IMR-90 (cell line): ENCODE measurements around the gene FAM124A. TPM values are rescaled to one million over a fixed set of nuclear protein-coding genes. Genes with fewer than 3 reads are reported as not detected.

Experiments
- ATAC-seq: fragments of 200-7000 bp; cut with Tn5 transposase; 2 replicates; pipeline ENCODE4 v1.9.1; 2020; ENCODE audit warnings: low read depth, mild to moderate bottlenecking, moderate library complexity
- BruUV-seq: library from RNA; stranded (reverse); fragments of 400-500 nt; replicated peaks from 2 replicates; lab custom pipeline; 2021; lab: Mats Ljungman, UMichigan
- CTCF ChIA-PET: fragments of 300-600 bp; formaldehyde crosslinking; extraction: SDS; loops from one replicate; lab custom pipeline; 2021; ENCODE audit warnings: antibody characterized with exemption; lab: Yijun Ruan, JAX
- POLR2A ChIA-PET: fragments of 300-600 bp; sonication (Branson Sonifier 250); formaldehyde crosslinking; loops from one replicate; lab custom pipeline; 2022; ENCODE audit warnings: antibody characterized with exemption; ENCODE audit not compliant: unreplicated experiment; lab: Charles Lee
- DNase-seq: peaks from one replicate; pipeline ENCODE4 v3.0.0; 2013
- H2AFZ ChIP-seq: replicated peaks from 2 replicates; pipeline ENCODE3; 2013; ENCODE audit warnings: low read length, mild to moderate bottlenecking; ENCODE audit not compliant: poor library complexity
- H2AK5ac ChIP-seq: 2 replicates; pipeline ENCODE4 v1.6.1; 2013; ENCODE audit warnings: low read depth, low read length, inconsistent platforms
- H2AK9ac ChIP-seq: replicated peaks from 2 replicates; pipeline ENCODE3; 2013; ENCODE audit warnings: mild to moderate bottlenecking, low read depth, low read length, moderate library complexity; ENCODE audit not compliant: poor library complexity
- H2BK120ac ChIP-seq: 2 replicates; pipeline ENCODE4 v1.6.1; 2013; ENCODE audit warnings: low read depth, low read length, inconsistent platforms
- H2BK15ac ChIP-seq: 3 replicates; pipeline ENCODE4 v1.6.1; 2013; ENCODE audit warnings: low read depth, low read length, inconsistent platforms
- H2BK20ac ChIP-seq: 2 replicates; pipeline ENCODE4 v1.6.1; 2013; ENCODE audit warnings: low read depth, mild to moderate bottlenecking, inconsistent platforms, low read length, moderate library complexity
- H2BK5ac ChIP-seq: 2 replicates; pipeline ENCODE4 v1.6.1; 2013; ENCODE audit warnings: mild to moderate bottlenecking, low read depth, low read length, inconsistent platforms; ENCODE audit not compliant: poor library complexity, severe bottlenecking
- H3K14ac ChIP-seq: replicated peaks from 2 replicates; pipeline ENCODE4 v1.6.1; 2013; ENCODE audit warnings: low read depth, low read length, inconsistent platforms
- H3K18ac ChIP-seq: 2 replicates; pipeline ENCODE4 v1.6.1; 2013; ENCODE audit warnings: low read depth, low read length, control low read depth
- H3K23ac ChIP-seq: 2 replicates; pipeline ENCODE4 v1.6.1; 2013; ENCODE audit warnings: low read depth, low read length, inconsistent platforms
- H3K27ac ChIP-seq: 2 replicates; pipeline ENCODE4 v1.5.1; 2013; ENCODE audit warnings: mild to moderate bottlenecking, control low read depth, low read length; ENCODE audit not compliant: insufficient read depth
- H3K27me3 ChIP-seq: 2 replicates; pipeline ENCODE4 v1.6.1; 2013; ENCODE audit warnings: low read length; ENCODE audit not compliant: control insufficient read depth, insufficient read depth
- H3K36me3 ChIP-seq: 2 replicates; pipeline ENCODE4 v1.6.1; 2013; ENCODE audit warnings: low read length, mixed read lengths; ENCODE audit not compliant: control insufficient read depth, insufficient read depth
- H3K4ac ChIP-seq: 2 replicates; pipeline ENCODE4 v1.6.1; 2013; ENCODE audit warnings: low read depth, low read length, inconsistent platforms
- H3K4me1 ChIP-seq: 2 replicates; pipeline ENCODE4 v1.6.1; 2013; ENCODE audit warnings: low read length, mixed read lengths; ENCODE audit not compliant: control insufficient read depth, insufficient read depth
- H3K4me2 ChIP-seq: 2 replicates; pipeline ENCODE4 v1.6.1; 2013; ENCODE audit warnings: low read depth, mild to moderate bottlenecking, control low read depth, low read length, moderate library complexity
- H3K4me3 ChIP-seq: 2 replicates; pipeline ENCODE4 v1.5.1; 2013; ENCODE audit warnings: low read depth, mild to moderate bottlenecking, control low read depth, low read length, moderate library complexity; ENCODE audit not compliant: insufficient read depth
- H3K56ac ChIP-seq: 2 replicates; pipeline ENCODE4 v1.6.1; 2013; ENCODE audit warnings: low read length, inconsistent platforms; ENCODE audit not compliant: insufficient read depth; ENCODE audit errors: extremely low read depth
- H3K79me1 ChIP-seq, 2 experiments: 2 replicates each; pipeline ENCODE4 v1.6.1; 2013; ENCODE audit warnings: low read length in 2 of 2, inconsistent platforms in 1 of 2, low read depth in 1 of 2
- H3K9ac ChIP-seq: 2 replicates; pipeline ENCODE4 v1.6.1; 2013; ENCODE audit warnings: low read depth, low read length, control low read depth
- H3K9me1 ChIP-seq: 2 replicates; pipeline ENCODE4 v1.6.1; 2013; ENCODE audit warnings: low read length, inconsistent platforms; ENCODE audit not compliant: insufficient read depth
- H3K9me3 ChIP-seq: 2 replicates; pipeline ENCODE4 v1.6.1; 2013; ENCODE audit warnings: low read length; ENCODE audit not compliant: control insufficient read depth, insufficient read depth
- H4K20me1 ChIP-seq: 2 replicates; pipeline ENCODE4 v1.6.1; 2013; ENCODE audit warnings: low read length, inconsistent platforms; ENCODE audit not compliant: insufficient read depth
- H4K5ac ChIP-seq: 2 replicates; pipeline ENCODE4 v1.6.1; 2013; ENCODE audit warnings: mild to moderate bottlenecking, low read depth, low read length, control low read depth
- H4K8ac ChIP-seq, 2 experiments: 2 replicates each; pipeline ENCODE4 v1.6.1; 2013; ENCODE audit warnings: low read depth in 2 of 2, low read length in 2 of 2, control low read depth in 1 of 2, inconsistent platforms in 1 of 2
- H4K91ac ChIP-seq: 2 replicates; pipeline ENCODE4 v1.6.1; 2013; ENCODE audit warnings: low read depth, low read length, inconsistent platforms; ENCODE audit not compliant: insufficient read depth
- BHLHE40 ChIP-seq: fragments of 150-350 bp; IDR thresholded peaks from 2 replicates; pipeline ENCODE4 v1.6.1; 2016; ENCODE audit warnings: mild to moderate bottlenecking, low read depth, low read length
- CEBPB ChIP-seq: IDR thresholded peaks from 2 replicates; pipeline ENCODE4 v1.6.1; 2012; ENCODE audit warnings: low read depth, low read length, improper control_type of control experiment
- CHD1 ChIP-seq: IDR thresholded peaks from 2 replicates; pipeline ENCODE4 v1.6.1; 2012; ENCODE audit warnings: low read depth, low read length, improper control_type of control experiment
- FOS ChIP-seq: fragments of 150-350 bp; IDR thresholded peaks from 2 replicates; pipeline ENCODE4 v1.6.1; 2016; ENCODE audit warnings: low read depth, low read length
- MAZ ChIP-seq: IDR thresholded peaks from 2 replicates; pipeline ENCODE4 v1.6.1; 2012; ENCODE audit warnings: low read depth, mild to moderate bottlenecking, low read length, improper control_type of control experiment, moderate library complexity, borderline replicate concordance
- MXI1 ChIP-seq: IDR thresholded peaks from 2 replicates; pipeline ENCODE4 v1.6.1; 2012; ENCODE audit warnings: low read depth, mild to moderate bottlenecking, low read length, moderate library complexity, borderline replicate concordance
- NFE2L2 ChIP-seq: fragments of 150-350 bp; IDR thresholded peaks from 2 replicates; pipeline ENCODE4 v1.6.1; 2016; ENCODE audit warnings: low read depth, mild to moderate bottlenecking, low read length
- POLR2A ChIP-seq: IDR thresholded peaks from 2 replicates; pipeline ENCODE4 v1.6.1; 2012; ENCODE audit warnings: mild to moderate bottlenecking, low read depth, low read length
- RAD21 ChIP-seq: IDR thresholded peaks from 2 replicates; pipeline ENCODE4 v1.6.1; 2012; ENCODE audit warnings: low read length, improper control_type of control experiment
- RCOR1 ChIP-seq: IDR thresholded peaks from 2 replicates; pipeline ENCODE4 v1.6.1; 2012; ENCODE audit warnings: mild to moderate bottlenecking, low read length, improper control_type of control experiment; ENCODE audit not compliant: insufficient replicate concordance
- RFX5 ChIP-seq: IDR thresholded peaks from 2 replicates; pipeline ENCODE4 v1.8.0; 2012; ENCODE audit warnings: low read depth, mild to moderate bottlenecking, low read length, moderate library complexity
- SMC3 ChIP-seq: fragments of 150-350 bp; IDR thresholded peaks from 2 replicates; pipeline ENCODE4 v1.6.1; 2016; ENCODE audit warnings: low read depth, mild to moderate bottlenecking, antibody characterized with exemption, low read length, moderate library complexity
- WGBS, 2 experiments: methylation state at CpG; one replicate each; pipeline versions ENCODE4 v1.1.5 to v1.1.7; 2013; ENCODE audit warnings: missing lambda C conversion rate in 2 of 2; ENCODE audit not compliant: insufficient read length in 1 of 2; ENCODE audit errors: extremely low coverage in 2 of 2; 5-methylcytosine and 5-hydroxymethylcytosine counted together
- dilution Hi-C: fragments of 300-500 bp; cut with HindIII; formaldehyde crosslinking; loops from one replicate; pipeline ENCODE4 v1.14.3; 2018; ENCODE audit warnings: low sequenced_read_pairs; ENCODE audit not compliant: unreplicated experiment
- in situ Hi-C: fragments of 300-500 bp; cut with MboI; formaldehyde crosslinking; loops from 3 replicates; pipeline ENCODE4 v1.14.3; 2019; ENCODE audit warnings: low sequenced_read_pairs, inconsistent platforms, mixed read lengths
- intact Hi-C: fragments of 100-400 bp; cut with micrococcal nuclease; formaldehyde crosslinking; loops from 2 replicates; pipeline ENCODE4 v1.10.0; 2022
- polyA plus RNA-seq, 3 experiments: library from polyadenylated mRNA; depleted of rRNA; stranded (reverse); fragments of >200 nt; gene quantifications; 2 replicates each; pipeline ENCODE4 v1.2.3, GENCODE V29; 2012; ENCODE audit warnings: low replicate concordance in 1 of 3
- total RNA-seq: library from RNA; depleted of rRNA; stranded (reverse); fragments of >200 nt; gene quantifications from 2 replicates; pipeline ENCODE4 v1.2.3, GENCODE V29; 2012
- TF ChIP-seq, protein P1 (sequence below): fragments of 150-350 bp; IDR thresholded peaks from 2 replicates; pipeline ENCODE4 v1.6.1; 2016; ENCODE audit warnings: low read depth, mild to moderate bottlenecking, low read length, moderate library complexity, borderline replicate concordance
- TF ChIP-seq, protein P2 (sequence below): conservative IDR thresholded peaks from 2 replicates; pipeline ENCODE4 v1.5.1; 2012; ENCODE audit warnings: mild to moderate bottlenecking, low read depth, low read length, improper control_type of control experiment

Gene FAM124A
- total and polyA plus RNA-seq, 2 of the 4 experiments (the other 2 are of a cell fraction) = 0.03 TPM; not detected in 1

DNA sequence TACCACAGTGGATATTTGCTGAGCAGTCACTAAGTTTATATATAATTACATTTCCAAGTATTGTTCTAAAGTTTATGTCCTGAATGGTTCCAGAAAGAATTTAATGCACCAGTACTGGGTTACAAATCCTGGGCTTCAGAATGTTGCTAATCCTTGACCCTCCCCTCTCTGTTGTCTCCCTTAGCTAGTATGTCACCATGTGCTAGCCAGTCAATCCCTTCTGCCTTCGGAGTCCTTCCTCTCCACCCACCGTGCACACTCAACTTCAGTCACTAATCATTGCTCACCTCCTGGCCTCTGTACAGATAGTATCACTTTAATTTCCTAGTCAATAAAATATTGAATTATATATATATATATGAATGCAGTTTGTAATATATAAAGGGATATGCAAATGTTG, 7.5 kb downstream of the FAM124A start:
- no CpG with 5 or more reads among the region's 2 CpGs for WGBS, 2 experiments
- Histone ChIP-seq H3K36me3 (no peaks in the 10 kb centered on the region), H3K79me1 (no peaks in the 10 kb centered on the region), H3K9me1 (no peaks in the 10 kb centered on the region), H3K4me3 (no peak overlapping the region), H3K27ac (no peak overlapping the region), H4K20me1 (no peaks in the 10 kb centered on the region), H3K4me1 (peaks cover under 1% of the 10 kb centered on the region; the same call in 1 of the 2 replicates), H3K9ac (no peak overlapping the region), H2BK20ac (no peak overlapping the region), H2BK120ac (no peak overlapping the region), H3K4me2 (no peak overlapping the region), H4K5ac (no peak overlapping the region), H3K18ac (no peak overlapping the region), H3K14ac (no peak overlapping the region), H2BK5ac (no peak overlapping the region), H2AK9ac (no peak overlapping the region), H3K27me3 (peaks cover 45% of the 10 kb centered on the region), H3K9me3 (0 out of 2 replicates have a peak, but pooled peaks cover 3% of the 10 kb centered on the region), H4K91ac (no peak overlapping the region), H3K23ac (no peak overlapping the region; the same call in 1 of the 2 replicates), H3K56ac (no peak overlapping the region), H4K8ac (no peak overlapping the region), H2BK15ac (no peak overlapping the region), H2AFZ (no peak overlapping the region), H2AK5ac (no peak overlapping the region), H3K4ac (no peak overlapping the region)
- intact Hi-C loops (loop anchor here (10.0 kb wide), 1 partner anchor 575 kb away; the partner anchor contains the start of gene DHRS12), dilution Hi-C loops (no loop called here), in situ Hi-C loops (no loop called here)
- no peak for DNase-seq
- ATAC-seq = no peak
- BruUV-seq = no TSS peak
- POLR2A ChIA-PET = no interaction called here
- TF ChIP-seq CHD1 = no peak
- no peak for TF ChIP-seq MAZ
- TF ChIP-seq, protein P1, sequence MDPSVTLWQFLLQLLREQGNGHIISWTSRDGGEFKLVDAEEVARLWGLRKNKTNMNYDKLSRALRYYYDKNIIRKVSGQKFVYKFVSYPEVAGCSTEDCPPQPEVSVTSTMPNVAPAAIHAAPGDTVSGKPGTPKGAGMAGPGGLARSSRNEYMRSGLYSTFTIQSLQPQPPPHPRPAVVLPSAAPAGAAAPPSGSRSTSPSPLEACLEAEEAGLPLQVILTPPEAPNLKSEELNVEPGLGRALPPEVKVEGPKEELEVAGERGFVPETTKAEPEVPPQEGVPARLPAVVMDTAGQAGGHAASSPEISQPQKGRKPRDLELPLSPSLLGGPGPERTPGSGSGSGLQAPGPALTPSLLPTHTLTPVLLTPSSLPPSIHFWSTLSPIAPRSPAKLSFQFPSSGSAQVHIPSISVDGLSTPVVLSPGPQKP = no peak
- TF ChIP-seq FOS = no peak
- no peak for TF ChIP-seq NFE2L2
- no peak for TF ChIP-seq BHLHE40
- no peak for TF ChIP-seq RCOR1
- TF ChIP-seq, protein P2, sequence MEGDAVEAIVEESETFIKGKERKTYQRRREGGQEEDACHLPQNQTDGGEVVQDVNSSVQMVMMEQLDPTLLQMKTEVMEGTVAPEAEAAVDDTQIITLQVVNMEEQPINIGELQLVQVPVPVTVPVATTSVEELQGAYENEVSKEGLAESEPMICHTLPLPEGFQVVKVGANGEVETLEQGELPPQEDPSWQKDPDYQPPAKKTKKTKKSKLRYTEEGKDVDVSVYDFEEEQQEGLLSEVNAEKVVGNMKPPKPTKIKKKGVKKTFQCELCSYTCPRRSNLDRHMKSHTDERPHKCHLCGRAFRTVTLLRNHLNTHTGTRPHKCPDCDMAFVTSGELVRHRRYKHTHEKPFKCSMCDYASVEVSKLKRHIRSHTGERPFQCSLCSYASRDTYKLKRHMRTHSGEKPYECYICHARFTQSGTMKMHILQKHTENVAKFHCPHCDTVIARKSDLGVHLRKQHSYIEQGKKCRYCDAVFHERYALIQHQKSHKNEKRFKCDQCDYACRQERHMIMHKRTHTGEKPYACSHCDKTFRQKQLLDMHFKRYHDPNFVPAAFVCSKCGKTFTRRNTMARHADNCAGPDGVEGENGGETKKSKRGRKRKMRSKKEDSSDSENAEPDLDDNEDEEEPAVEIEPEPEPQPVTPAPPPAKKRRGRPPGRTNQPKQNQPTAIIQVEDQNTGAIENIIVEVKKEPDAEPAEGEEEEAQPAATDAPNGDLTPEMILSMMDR = no peak
- TF ChIP-seq CEBPB = no peak
- no peak for TF ChIP-seq MXI1
- no peak for TF ChIP-seq RAD21
- no peak for TF ChIP-seq POLR2A
- no peak for TF ChIP-seq RFX5
- no peak for TF ChIP-seq SMC3
- CTCF ChIA-PET = interaction anchor here (1.0 kb wide), 1 partner anchor 57 kb away, joined by 3 read pairs; no protein-coding TSS in a partner anchor
